ENCODE data around the gene SRPK3.

SRPK3 gene

DNA sequence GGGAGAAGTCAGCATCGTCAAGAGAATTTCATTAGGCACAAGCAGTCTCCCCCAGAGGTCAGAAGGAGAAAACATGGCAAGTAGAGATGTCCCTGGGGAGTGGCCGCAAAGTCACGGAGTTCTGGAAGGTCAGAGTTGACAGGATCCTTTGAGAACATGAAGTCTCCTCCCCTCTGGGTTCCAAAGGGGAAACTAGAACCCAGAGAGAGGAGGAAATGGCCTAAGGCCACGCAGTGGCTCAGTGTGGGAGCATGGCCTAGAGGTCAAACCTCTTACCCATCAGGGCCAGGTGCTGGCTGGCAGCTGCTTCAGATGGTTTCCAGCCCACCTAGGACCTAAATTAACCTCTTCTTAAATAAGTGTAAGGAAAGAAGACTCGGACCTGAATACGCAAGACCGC lies 12.4 kb downstream of the SRPK3 start:
- no peak for ATAC-seq (ENCODE audit: low read depth)

GRCh38 chrX:153794018-153794896 lies 13.4 kb downstream of the SRPK3 start, which contains the start of the genes IDH3G and SSR4:
Gene IDH3G, minus strand, starts transcription at chrX:153794375. Its CDS starts 49 bp downstream, at chrX:153794326.
Gene SSR4, plus strand, starts transcription at chrX:153794668. Its CDS starts 20 bp downstream, at chrX:153794688.
- TF ChIP-seq CTCF (IDR thresholded peaks at IDR 0.05; ENCODE audit: poor library complexity, severe bottlenecking), result no peak
- DNase-seq (ENCODE audit: low spot score) (peak; percentile 85), ATAC-seq (ENCODE audit: low read depth) (peak; percentile 84)
- Histone ChIP-seq H3K4me3 (ENCODE audit: severe bottlenecking) (peak within 1 kb of the TSS; percentile 98), H3K4me1 (ENCODE audit: insufficient read depth, poor library complexity, severe bottlenecking) (no peaks in the 10 kb centered on the region), H3K27me3 (ENCODE audit: insufficient read depth, poor library complexity, severe bottlenecking) (no peaks in the 10 kb centered on the region), H3K36me3 (ENCODE audit: low read depth) (no peaks in the 10 kb centered on the region), H3K27ac (ENCODE audit: poor library complexity, severe bottlenecking) (peak within 1 kb of the TSS; percentile 48), H3K9me3 (ENCODE audit: severe bottlenecking) (no peaks in the 10 kb centered on the region)

More for the DNA sequence above, 12.4 kb downstream of the SRPK3 start:
- Histone ChIP-seq H3K9me3 (ENCODE audit: severe bottlenecking) (no peaks in the 10 kb centered on the region), H3K27me3 (ENCODE audit: insufficient read depth, poor library complexity, severe bottlenecking) (no peaks in the 10 kb centered on the region), H3K4me3 (ENCODE audit: severe bottlenecking) (peak overlapping the region; percentile 98), H3K27ac (ENCODE audit: poor library complexity, severe bottlenecking) (peak overlapping the region; percentile 48), H3K36me3 (ENCODE audit: low read depth) (no peaks in the 10 kb centered on the region), H3K4me1 (ENCODE audit: insufficient read depth, poor library complexity, severe bottlenecking) (no peaks in the 10 kb centered on the region)
- no peak for TF ChIP-seq CTCF (IDR thresholded peaks at IDR 0.05; ENCODE audit: poor library complexity, severe bottlenecking)
- DNase-seq (ENCODE audit: low spot score), result no peak

- peak overlapping the region; percentile 48 for H3K27ac ChIP-seq (ENCODE audit: poor library complexity, severe bottlenecking)
- H3K4me1 ChIP-seq (ENCODE audit: insufficient read depth, poor library complexity, severe bottlenecking), result no peaks in the 10 kb centered on the region
- no peak for TF ChIP-seq CTCF (IDR thresholded peaks at IDR 0.05; ENCODE audit: poor library complexity, severe bottlenecking)
- peak overlapping the region; percentile 98 for H3K4me3 ChIP-seq (ENCODE audit: severe bottlenecking)
- no peak for DNase-seq (ENCODE audit: low spot score)
- H3K36me3 ChIP-seq (ENCODE audit: low read depth), result no peaks in the 10 kb centered on the region
- ATAC-seq (ENCODE audit: low read depth), result peak; percentile 9; the same call in 1 of the 3 replicates
- H3K27me3 ChIP-seq (ENCODE audit: insufficient read depth, poor library complexity, severe bottlenecking), result no peaks in the 10 kb centered on the region
- H3K9me3 ChIP-seq (ENCODE audit: severe bottlenecking), result no peaks in the 10 kb centered on the region
These were observed 14.3 kb downstream of the SRPK3 start for GRCh38 chrX:153794897-153795816.

DNA sequence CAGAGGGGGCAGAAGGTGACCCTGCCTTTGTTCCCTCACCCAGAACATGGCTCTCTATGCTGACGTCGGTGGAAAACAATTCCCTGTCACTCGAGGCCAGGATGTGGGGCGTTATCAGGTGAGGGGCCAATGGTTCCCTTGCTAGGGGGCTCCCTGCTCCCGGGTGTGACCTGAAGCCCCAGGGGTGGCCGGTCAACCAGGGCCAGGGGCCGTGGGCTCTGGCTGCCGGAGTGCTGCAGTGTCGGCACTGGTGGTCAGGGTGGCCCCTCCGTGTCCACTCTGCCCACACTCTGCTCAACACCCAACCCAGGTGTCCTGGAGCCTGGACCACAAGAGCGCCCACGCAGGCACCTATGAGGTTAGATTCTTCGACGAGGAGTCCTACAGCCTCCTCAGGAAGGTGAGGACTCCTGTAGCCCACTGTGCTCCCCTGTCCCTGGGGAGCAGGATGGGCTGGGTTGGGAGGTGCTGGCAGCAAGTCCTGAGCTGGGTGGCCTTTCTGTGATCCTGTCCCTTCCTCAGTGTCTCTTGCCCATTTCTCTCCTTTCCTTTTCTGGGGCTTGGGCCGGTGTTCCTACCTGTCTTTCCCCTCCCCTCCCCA lies 16.7 kb downstream of the SRPK3 start:
- Histone ChIP-seq H3K27ac (ENCODE audit: poor library complexity, severe bottlenecking) (no peak overlapping the region), H3K36me3 (ENCODE audit: low read depth) (no peaks in the 10 kb centered on the region), H3K4me3 (ENCODE audit: severe bottlenecking) (no peak overlapping the region), H3K9me3 (ENCODE audit: severe bottlenecking) (no peaks in the 10 kb centered on the region), H3K4me1 (ENCODE audit: insufficient read depth, poor library complexity, severe bottlenecking) (no peaks in the 10 kb centered on the region), H3K27me3 (ENCODE audit: insufficient read depth, poor library complexity, severe bottlenecking) (no peaks in the 10 kb centered on the region)
- TF ChIP-seq CTCF (IDR thresholded peaks at IDR 0.05; ENCODE audit: poor library complexity, severe bottlenecking), result no peak
- ATAC-seq (ENCODE audit: low read depth) (no peak), DNase-seq (ENCODE audit: low spot score) (no peak)

All from RWPE2 (cell line).